Measurements from ENCODE around the gene MPI. TPM values are rescaled to one million over a fixed set of nuclear protein-coding genes. Genes with fewer than 3 reads are reported as not detected.
A peak's percentile ranks its signal among the peaks of the same experiment; 100 is the strongest.

Gene MPI
- total RNA-seq, 2 experiments from 2014 or later: 67.1 to 74.3 TPM

GRCh38 chr15:74870436-74871215 lies 19.2 kb upstream of the MPI start:
- ChIA-PET CTCF (interaction anchor here (0.7 to 4.9 kb wide), 17 partner anchors 12 to 239 kb away, joined by 3 to 37 read pairs (median 3); partner anchors contain the start of genes FAM219B and ULK3), POLR2A (interaction anchor here (0.8 to 2.9 kb wide), 14 partner anchors 11 to 86 kb away, joined by 3 to 18 read pairs (median 4); partner anchors contain the start of genes COX5A, CPLX3, FAM219B and ULK3)
- Mint-ChIP-seq H3K36me3 (ENCODE audit: low read depth) (peaks cover 30% of the 10 kb centered on the region), H3K9me3 (no peaks in the 10 kb centered on the region), H3K27me3 (no peaks in the 10 kb centered on the region), H3K27ac (peak overlapping the region; percentile 89), H3K4me1 (ENCODE audit: low read depth) (peaks cover 59% of the 10 kb centered on the region), H3K4me3 (peak overlapping the region; percentile 95)
- intact Hi-C loops (cut with micrococcal nuclease): no loop called here
- no peak for TF ChIP-seq CTCF (IDR thresholded peaks at IDR 0.05)
- DNase-seq (no peak), ATAC-seq (no peak)

- ATAC-seq: no peak
- TF ChIP-seq CTCF (IDR thresholded peaks at IDR 0.05): no peak
- Mint-ChIP-seq H3K27ac (peak overlapping the region; percentile 92), H3K27me3 (no peaks in the 10 kb centered on the region), H3K36me3 (ENCODE audit: low read depth) (peaks cover 20% of the 10 kb centered on the region), H3K4me3 (peak overlapping the region; percentile 95), H3K9me3 (no peaks in the 10 kb centered on the region), H3K4me1 (ENCODE audit: low read depth) (peaks cover 41% of the 10 kb centered on the region)
- DNase-seq: no peak
- POLR2A ChIA-PET: interaction anchor here (0.7 to 1.3 kb wide), 2 partner anchors 16 to 28 kb away, joined by 3 read pairs; no protein-coding TSS in a partner anchor
- CTCF ChIA-PET: interaction anchor here (1.4 kb wide), 1 partner anchor 36 kb away, joined by 3 read pairs; no protein-coding TSS in a partner anchor
- intact Hi-C loops (cut with micrococcal nuclease): no loop called here
These were observed 17.2 kb upstream of the MPI start for GRCh38 chr15:74872702-74873035.

GRCh38 chr15:74873036-74873755 lies 16.6 kb upstream of the MPI start, which contains the start of gene SCAMP2:
Gene SCAMP2, minus strand, starts transcription at chr15:74873365. Its CDS starts 110 bp downstream, at chr15:74873255.
- CTCF ChIA-PET: interaction anchor here (1.1 to 1.8 kb wide), 3 partner anchors 28 to 37 kb away, joined by 3 to 10 read pairs (median 6); partner anchors contain the start of gene FAM219B
- intact Hi-C loops (cut with micrococcal nuclease): no loop called here
- DNase-seq (peak; percentile 96), ATAC-seq (peak; percentile 93)
- POLR2A ChIA-PET: interaction anchor here (0.7 to 1.5 kb wide), 6 partner anchors 15 to 488 kb away, joined by 3 to 4 read pairs (median 3); partner anchors contain the start of gene MPI
- H3K9me3 Mint-ChIP-seq: no peaks in the 10 kb centered on the region
- peak within 1 kb of the TSS; percentile 95 for H3K4me3 Mint-ChIP-seq
- H3K36me3 Mint-ChIP-seq (ENCODE audit: low read depth): peaks cover 14% of the 10 kb centered on the region
- peak within 1 kb of the TSS; percentile 92 for H3K27ac Mint-ChIP-seq
- H3K27me3 Mint-ChIP-seq: no peaks in the 10 kb centered on the region
- no peak for TF ChIP-seq CTCF (IDR thresholded peaks at IDR 0.05)
- peaks cover 36% of the 10 kb centered on the region for H3K4me1 Mint-ChIP-seq (ENCODE audit: low read depth)

GRCh38 chr15:74873756-74874424 lies 16.0 kb upstream of the MPI start:
- Mint-ChIP-seq H3K4me1 (ENCODE audit: low read depth) (peaks cover 33% of the 10 kb centered on the region), H3K27me3 (no peaks in the 10 kb centered on the region), H3K9me3 (no peaks in the 10 kb centered on the region), H3K4me3 (peak overlapping the region; percentile 95), H3K27ac (peak overlapping the region; percentile 84), H3K36me3 (ENCODE audit: low read depth) (peaks cover 11% of the 10 kb centered on the region)
- DNase-seq: peak; percentile 49
- ATAC-seq: no peak
- POLR2A ChIA-PET: interaction anchor here (0.8 to 1.5 kb wide), 5 partner anchors 15 to 489 kb away, joined by 3 to 4 read pairs (median 3); partner anchors contain the start of gene MPI
- no peak for TF ChIP-seq CTCF (IDR thresholded peaks at IDR 0.05)
- CTCF ChIA-PET: interaction anchor here (1.1 to 1.8 kb wide), 3 partner anchors 27 to 37 kb away, joined by 3 to 10 read pairs (median 6); partner anchors contain the start of gene FAM219B
- intact Hi-C loops (cut with micrococcal nuclease): no loop called here
